HEK293 (cell line): ENCODE data around the gene FIGLA.

ENCODE experiments used
- CTCF ChIA-PET: fragments of 350-600 bp; formaldehyde crosslinking; extraction: SDS; loops from one replicate; lab custom pipeline; 2021; ENCODE audit warnings: antibody characterized with exemption; lab: Yijun Ruan, JAX
- POLR2A ChIA-PET: fragments of 300-600 bp; formaldehyde crosslinking; extraction: SDS; loops from one replicate; lab custom pipeline; 2020; ENCODE audit warnings: antibody characterized with exemption, inconsistent platforms; lab: Yijun Ruan, JAX
- H3K27ac ChIP-seq: fragments of 200-500 bp; sonication (Bioruptor generic); 2 replicates; pipeline ENCODE4 v1.5.1; 2014; ENCODE audit warnings: low read depth, low read length, control low read depth, inconsistent platforms; ENCODE audit errors: extremely low read depth
- H3K36me3 ChIP-seq, 2 experiments: fragments of 200-500 bp in 1 of 2; sonication (Bioruptor generic) in 1 of 2; 1 replicate in 1 of 2; 2 replicates in 1 of 2; pipeline ENCODE4 v1.5.1; 2014 to 2017; ENCODE audit warnings: inconsistent platforms in 2 of 2, low read length in 2 of 2; ENCODE audit not compliant: control insufficient read depth in 2 of 2, insufficient read depth in 1 of 2
- H3K4me1 ChIP-seq: fragments of 200-500 bp; sonication (Bioruptor generic); 2 replicates; pipeline ENCODE4 v1.5.1; 2014; ENCODE audit warnings: mild to moderate bottlenecking, low read length, inconsistent platforms; ENCODE audit not compliant: control insufficient read depth, insufficient read depth
- H3K4me3 ChIP-seq: 2 replicates; pipeline ENCODE4 v1.5.1; 2011; ENCODE audit warnings: low read depth, mild to moderate bottlenecking, control low read depth, low read length, moderate library complexity
- H3K9me3 ChIP-seq: fragments of 200-500 bp; sonication (Bioruptor generic); 2 replicates; pipeline ENCODE4 v1.5.1; 2014; ENCODE audit warnings: low read depth, low read length, inconsistent platforms; ENCODE audit not compliant: control insufficient read depth, insufficient read depth
- BCL11A ChIP-seq: fragments of 450-650 bp; formaldehyde crosslinking; IDR thresholded peaks from 2 replicates; pipeline ENCODE4 v1.5.1; 2016; ENCODE audit warnings: low read depth, missing biosample characterization, missing genetic modification characterization
- BCL11B ChIP-seq: fragments of 450-650 bp; formaldehyde crosslinking; IDR thresholded peaks from 2 replicates; pipeline ENCODE4 v1.5.1; 2016; ENCODE audit warnings: low read depth, missing biosample characterization, missing genetic modification characterization
- EGR2 ChIP-seq: fragments of 450-650 bp; formaldehyde crosslinking; IDR thresholded peaks from 2 replicates; pipeline ENCODE4 v1.5.1; 2016; ENCODE audit warnings: low read depth, missing biosample characterization, missing genetic modification characterization
- GFI1B ChIP-seq: fragments of 450-650 bp; formaldehyde crosslinking; IDR thresholded peaks from 2 replicates; pipeline ENCODE4 v1.5.1; 2016; ENCODE audit warnings: missing biosample characterization, missing genetic modification characterization
- HOXA7 ChIP-seq: sonication (generic); formaldehyde crosslinking; IDR thresholded peaks from 2 replicates; pipeline ENCODE4 v1.8.1; 2022; ENCODE audit warnings: missing genetic modification reagents, borderline replicate concordance
- MEIS1 ChIP-seq: sonication (generic); formaldehyde crosslinking; IDR thresholded peaks from 2 replicates; pipeline ENCODE4 v1.8.1; 2022; ENCODE audit warnings: missing genetic modification reagents, mild to moderate bottlenecking, borderline replicate concordance
- REST ChIP-seq: fragments of 450-650 bp; formaldehyde crosslinking; IDR thresholded peaks from 2 replicates; pipeline ENCODE4 v1.5.1; 2016; ENCODE audit warnings: missing biosample characterization, missing genetic modification characterization
- SP3 ChIP-seq: fragments of 450-650 bp; formaldehyde crosslinking; IDR thresholded peaks from 2 replicates; pipeline ENCODE4 v1.5.1; 2016; ENCODE audit warnings: missing biosample characterization, missing genetic modification characterization
- TCF7L2 ChIP-seq: IDR thresholded peaks from 2 replicates; pipeline ENCODE4 v1.6.1; 2011; ENCODE audit warnings: low read depth, mild to moderate bottlenecking, inconsistent platforms, low read length, moderate library complexity, borderline replicate concordance
- YY1 ChIP-seq: fragments of 450-650 bp; formaldehyde crosslinking; IDR thresholded peaks from 2 replicates; pipeline ENCODE4 v1.5.1; 2018; ENCODE audit warnings: missing biosample characterization, missing genetic modification characterization
- ZBTB11 ChIP-seq: fragments of 450-650 bp; formaldehyde crosslinking; conservative IDR thresholded peaks from 2 replicates; pipeline ENCODE4 v1.5.1; 2016; ENCODE audit warnings: low read depth, missing biosample characterization, missing genetic modification characterization
- ZBTB26 ChIP-seq: fragments of 450-650 bp; formaldehyde crosslinking; optimal IDR thresholded peaks from 2 replicates; pipeline ENCODE3; 2016; ENCODE audit warnings: missing biosample characterization, mild to moderate bottlenecking, missing genetic modification characterization
- ZNF132 ChIP-seq: fragments of 450-650 bp; formaldehyde crosslinking; IDR thresholded peaks from 2 replicates; pipeline ENCODE4 v1.5.1; 2017; ENCODE audit warnings: missing biosample characterization, missing genetic modification characterization, borderline replicate concordance
- ZNF211 ChIP-seq: fragments of 450-650 bp; formaldehyde crosslinking; IDR thresholded peaks from 2 replicates; pipeline ENCODE4 v1.5.1; 2016; ENCODE audit warnings: low read depth, missing biosample characterization, missing genetic modification characterization
- ZNF223 ChIP-seq: fragments of 450-650 bp; formaldehyde crosslinking; IDR thresholded peaks from 2 replicates; pipeline ENCODE4 v1.5.1; 2016; ENCODE audit warnings: missing biosample characterization, missing genetic modification characterization
- ZNF292 ChIP-seq: fragments of 450-650 bp; formaldehyde crosslinking; IDR thresholded peaks from 2 replicates; pipeline ENCODE4 v1.5.1; 2016; ENCODE audit warnings: low read depth, missing biosample characterization, missing genetic modification characterization, borderline replicate concordance
- ZNF350 ChIP-seq: fragments of 450-650 bp; formaldehyde crosslinking; IDR thresholded peaks from 2 replicates; pipeline ENCODE4 v1.5.0; 2017; ENCODE audit warnings: missing biosample characterization, mild to moderate bottlenecking, missing genetic modification characterization
- ZNF426 ChIP-seq: fragments of 450-650 bp; formaldehyde crosslinking; IDR thresholded peaks from 2 replicates; pipeline ENCODE4 v1.5.1; 2017; ENCODE audit warnings: missing biosample characterization, missing genetic modification characterization, mild to moderate bottlenecking, inconsistent platforms, moderate library complexity
- ZNF473 ChIP-seq: fragments of 450-650 bp; formaldehyde crosslinking; IDR thresholded peaks from 2 replicates; pipeline ENCODE4 v1.5.1; 2017; ENCODE audit warnings: missing biosample characterization, missing genetic modification characterization
- ZNF48 ChIP-seq: fragments of 450-650 bp; formaldehyde crosslinking; IDR thresholded peaks from 2 replicates; pipeline ENCODE4 v1.5.1; 2016; ENCODE audit warnings: missing biosample characterization, missing genetic modification characterization
- ZNF501 ChIP-seq: fragments of 450-650 bp; formaldehyde crosslinking; IDR thresholded peaks from 2 replicates; pipeline ENCODE4 v1.5.1; 2016; ENCODE audit warnings: missing biosample characterization, missing genetic modification characterization
- ZNF558 ChIP-seq: fragments of 450-650 bp; formaldehyde crosslinking; IDR thresholded peaks from 2 replicates; pipeline ENCODE4 v1.5.1; 2016; ENCODE audit warnings: missing biosample characterization, missing genetic modification characterization
- ZNF791 ChIP-seq: fragments of 450-650 bp; formaldehyde crosslinking; IDR thresholded peaks from 2 replicates; pipeline ENCODE4 v1.5.1; 2016; ENCODE audit warnings: missing biosample characterization, missing genetic modification characterization
- ZSCAN4 ChIP-seq: fragments of 450-650 bp; formaldehyde crosslinking; IDR thresholded peaks from 2 replicates; pipeline ENCODE4 v1.5.1; 2017; ENCODE audit warnings: missing biosample characterization, missing genetic modification characterization

The FIGLA gene

GRCh38 chr2:70733646-70734180, 56.7 kb downstream of the FIGLA start:
- no peaks in the 10 kb centered on the region for H3K4me1 ChIP-seq

GRCh38 chr2:70732766-70733645, 57.4 kb downstream of the FIGLA start:
- ChIA-PET POLR2A (no interaction called here), CTCF (interaction anchor here (0.6 to 0.8 kb wide), 3 partner anchors 25 to 56 kb away, joined by 3 to 4 read pairs (median 3); no protein-coding TSS in a partner anchor)
- Histone ChIP-seq H3K36me3 (no peaks in the 10 kb centered on the region), H3K4me1 (no peaks in the 10 kb centered on the region), H3K4me3 (no peak overlapping the region), H3K27ac (no peak overlapping the region), H3K9me3 (no peaks in the 10 kb centered on the region)
- TF ChIP-seq MEIS1 (CRISPR knock-in tag) (no peak), SP3 (tag by site-specific recombination) (no peak), ZBTB26 (tag by site-specific recombination) (no peak), ZNF223 (tag by site-specific recombination) (no peak), BCL11A (no peak), YY1 (tag by site-specific recombination) (no peak), ZNF558 (tag by site-specific recombination) (no peak), ZNF426 (tag by site-specific recombination) (no peak), ZBTB11 (tag by site-specific recombination) (no peak), EGR2 (no peak), BCL11B (tag by site-specific recombination) (no peak), GFI1B (tag by site-specific recombination) (no peak), ZNF48 (tag by site-specific recombination) (no peak)

More at GRCh38 chr2:70733646-70734180, 56.7 kb downstream of the FIGLA start:
- no peak overlapping the region for H3K27ac ChIP-seq
- ChIA-PET CTCF (interaction anchor here (0.8 kb wide), 2 partner anchors 25 to 55 kb away, joined by 3 read pairs; no protein-coding TSS in a partner anchor), POLR2A (no interaction called here)
- no peaks in the 10 kb centered on the region for H3K9me3 ChIP-seq
- H3K36me3 ChIP-seq = no peaks in the 10 kb centered on the region
- no peak overlapping the region for H3K4me3 ChIP-seq
- TF ChIP-seq TCF7L2 = no peak
- TF ChIP-seq ZNF501 (tag by site-specific recombination) = no peak
- no peak for TF ChIP-seq ZSCAN4
- TF ChIP-seq REST (tag by site-specific recombination) = no peak
- TF ChIP-seq ZNF211 (tag by site-specific recombination) = no peak
- TF ChIP-seq ZNF791 (tag by site-specific recombination) = no peak
- no peak for TF ChIP-seq ZNF292 (tag by site-specific recombination)
- TF ChIP-seq ZNF473 = no peak
- no peak for TF ChIP-seq ZNF350 (tag by site-specific recombination)
- TF ChIP-seq HOXA7 = no peak
- no peak for TF ChIP-seq ZNF132 (tag by site-specific recombination)
